Measurements from ENCODE around the gene CCL1.

DNA sequence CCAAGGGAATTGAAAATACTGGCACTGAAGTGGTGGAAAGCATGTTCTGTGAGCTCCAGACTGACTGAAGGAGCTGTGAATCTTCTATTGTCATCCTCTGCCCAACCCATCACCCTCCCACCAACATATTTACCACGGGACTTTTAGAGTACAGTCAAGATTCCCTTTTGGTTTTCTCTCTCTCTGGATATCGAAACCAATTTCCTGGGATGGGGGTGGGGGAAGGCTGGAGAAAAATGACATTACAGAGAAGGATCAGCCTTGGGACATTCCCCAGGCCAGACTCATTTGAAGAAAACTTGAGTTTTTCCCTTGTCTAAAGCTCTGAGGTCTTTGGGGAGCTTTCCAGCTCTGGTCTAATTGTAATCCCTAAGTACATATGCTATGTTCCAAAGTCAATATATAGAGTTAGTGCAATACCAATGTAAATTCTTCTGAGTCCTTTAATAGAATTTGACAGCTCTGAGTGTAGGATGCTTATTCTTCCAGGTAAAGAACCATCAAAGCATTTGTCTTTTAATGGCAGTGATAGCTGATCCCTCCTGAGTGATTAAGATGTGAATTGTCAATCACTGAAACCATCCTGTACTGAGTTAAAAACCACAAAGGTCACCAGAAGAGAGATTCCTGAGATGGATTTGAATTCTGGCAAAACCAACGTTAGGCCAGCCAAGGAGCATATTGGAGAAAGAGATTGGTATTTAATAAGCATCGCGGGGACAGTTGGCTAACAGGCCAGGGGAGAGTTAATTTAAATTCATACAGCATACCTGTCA, 48.8 kb upstream of the CCL1 start:
- TF ChIP-seq, protein P1, sequence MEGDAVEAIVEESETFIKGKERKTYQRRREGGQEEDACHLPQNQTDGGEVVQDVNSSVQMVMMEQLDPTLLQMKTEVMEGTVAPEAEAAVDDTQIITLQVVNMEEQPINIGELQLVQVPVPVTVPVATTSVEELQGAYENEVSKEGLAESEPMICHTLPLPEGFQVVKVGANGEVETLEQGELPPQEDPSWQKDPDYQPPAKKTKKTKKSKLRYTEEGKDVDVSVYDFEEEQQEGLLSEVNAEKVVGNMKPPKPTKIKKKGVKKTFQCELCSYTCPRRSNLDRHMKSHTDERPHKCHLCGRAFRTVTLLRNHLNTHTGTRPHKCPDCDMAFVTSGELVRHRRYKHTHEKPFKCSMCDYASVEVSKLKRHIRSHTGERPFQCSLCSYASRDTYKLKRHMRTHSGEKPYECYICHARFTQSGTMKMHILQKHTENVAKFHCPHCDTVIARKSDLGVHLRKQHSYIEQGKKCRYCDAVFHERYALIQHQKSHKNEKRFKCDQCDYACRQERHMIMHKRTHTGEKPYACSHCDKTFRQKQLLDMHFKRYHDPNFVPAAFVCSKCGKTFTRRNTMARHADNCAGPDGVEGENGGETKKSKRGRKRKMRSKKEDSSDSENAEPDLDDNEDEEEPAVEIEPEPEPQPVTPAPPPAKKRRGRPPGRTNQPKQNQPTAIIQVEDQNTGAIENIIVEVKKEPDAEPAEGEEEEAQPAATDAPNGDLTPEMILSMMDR (IDR thresholded peaks at IDR 0.05; ENCODE audit: borderline replicate concordance, extremely low read depth, low read length, poor library complexity, severe bottlenecking): no peak
- TF ChIP-seq EZH2 (IDR thresholded peaks at IDR 0.05; ENCODE audit: borderline replicate concordance, low read depth, low read length, severe bottlenecking): no peak

All from DND-41 (cell line).